Measurements from ENCODE around the gene NACA2. TPM values are rescaled to one million over a fixed set of nuclear protein-coding genes. Genes with fewer than 3 reads are reported as not detected.
"Not testable (repeated sequence)": the region's sequence is repeated elsewhere in the genome, so short reads cannot be mapped to it uniquely, and the experiment has no call there.

The NACA2 gene
- total RNA-seq, 3 donors from 2014 or later, result not detected

- Histone ChIP-seq H3K27me3 (peaks cover 0 to 8% of the 10 kb centered on the region in 2 donors), H3K36me3 (no peaks in the 10 kb centered on the region), H3K27ac (no peak overlapping the region), H3K9me3 (no peaks in the 10 kb centered on the region), H3K4me3 (no peak overlapping the region), H3K4me1 (no peaks in the 10 kb centered on the region)
- no peak for DNase-seq (ENCODE audit: low spot score in 2 of 2)
- intact Hi-C loops (cut with DNase I; ENCODE audit: low total_unique reads), result no loop called here
- no peak for TF ChIP-seq POLR2A (IDR thresholded peaks at IDR 0.05)
- TF ChIP-seq, protein P1, sequence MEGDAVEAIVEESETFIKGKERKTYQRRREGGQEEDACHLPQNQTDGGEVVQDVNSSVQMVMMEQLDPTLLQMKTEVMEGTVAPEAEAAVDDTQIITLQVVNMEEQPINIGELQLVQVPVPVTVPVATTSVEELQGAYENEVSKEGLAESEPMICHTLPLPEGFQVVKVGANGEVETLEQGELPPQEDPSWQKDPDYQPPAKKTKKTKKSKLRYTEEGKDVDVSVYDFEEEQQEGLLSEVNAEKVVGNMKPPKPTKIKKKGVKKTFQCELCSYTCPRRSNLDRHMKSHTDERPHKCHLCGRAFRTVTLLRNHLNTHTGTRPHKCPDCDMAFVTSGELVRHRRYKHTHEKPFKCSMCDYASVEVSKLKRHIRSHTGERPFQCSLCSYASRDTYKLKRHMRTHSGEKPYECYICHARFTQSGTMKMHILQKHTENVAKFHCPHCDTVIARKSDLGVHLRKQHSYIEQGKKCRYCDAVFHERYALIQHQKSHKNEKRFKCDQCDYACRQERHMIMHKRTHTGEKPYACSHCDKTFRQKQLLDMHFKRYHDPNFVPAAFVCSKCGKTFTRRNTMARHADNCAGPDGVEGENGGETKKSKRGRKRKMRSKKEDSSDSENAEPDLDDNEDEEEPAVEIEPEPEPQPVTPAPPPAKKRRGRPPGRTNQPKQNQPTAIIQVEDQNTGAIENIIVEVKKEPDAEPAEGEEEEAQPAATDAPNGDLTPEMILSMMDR (IDR thresholded peaks at IDR 0.05), result no peak
- TF ChIP-seq POLR2AphosphoS5 (IDR thresholded peaks at IDR 0.05), result no peak
Measured at GRCh38 chr17:61561354-61561753, 29.7 kb downstream of the NACA2 start.

DNA sequence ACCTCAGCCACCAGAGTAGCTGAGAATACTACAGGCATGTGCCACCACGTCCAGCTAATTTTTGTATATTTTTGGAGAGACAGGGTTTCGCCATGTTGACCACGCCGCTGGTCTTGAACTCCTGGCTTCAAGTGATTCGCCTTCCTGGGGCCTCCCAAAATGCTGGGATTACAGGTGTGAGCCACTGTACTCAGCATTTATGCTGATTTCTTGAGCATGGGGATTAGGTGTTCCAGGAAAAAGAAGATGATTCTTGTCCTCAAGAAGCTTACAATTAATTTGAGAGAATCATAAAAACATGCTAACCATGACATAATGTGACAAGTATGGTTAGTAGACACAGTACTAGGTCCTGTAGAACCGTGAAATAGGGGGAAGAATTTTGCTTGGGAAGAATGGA is 30.9 kb downstream of the NACA2 start:
- Histone ChIP-seq H3K4me1 (no peaks in the 10 kb centered on the region), H3K9me3 (no peaks in the 10 kb centered on the region), H3K36me3 (no peaks in the 10 kb centered on the region), H3K27me3 (peaks cover 0 to 8% of the 10 kb centered on the region in 2 donors), H3K27ac (no peak overlapping the region), H3K4me3 (no peak overlapping the region)
- TF ChIP-seq, protein P1 (IDR thresholded peaks at IDR 0.05), result no peak
- TF ChIP-seq POLR2A (IDR thresholded peaks at IDR 0.05) (no peak), POLR2AphosphoS5 (IDR thresholded peaks at IDR 0.05) (no peak)
- intact Hi-C loops (cut with DNase I; ENCODE audit: low total_unique reads), result no loop called here
- no peak for DNase-seq (ENCODE audit: low spot score in 2 of 2)

DNA sequence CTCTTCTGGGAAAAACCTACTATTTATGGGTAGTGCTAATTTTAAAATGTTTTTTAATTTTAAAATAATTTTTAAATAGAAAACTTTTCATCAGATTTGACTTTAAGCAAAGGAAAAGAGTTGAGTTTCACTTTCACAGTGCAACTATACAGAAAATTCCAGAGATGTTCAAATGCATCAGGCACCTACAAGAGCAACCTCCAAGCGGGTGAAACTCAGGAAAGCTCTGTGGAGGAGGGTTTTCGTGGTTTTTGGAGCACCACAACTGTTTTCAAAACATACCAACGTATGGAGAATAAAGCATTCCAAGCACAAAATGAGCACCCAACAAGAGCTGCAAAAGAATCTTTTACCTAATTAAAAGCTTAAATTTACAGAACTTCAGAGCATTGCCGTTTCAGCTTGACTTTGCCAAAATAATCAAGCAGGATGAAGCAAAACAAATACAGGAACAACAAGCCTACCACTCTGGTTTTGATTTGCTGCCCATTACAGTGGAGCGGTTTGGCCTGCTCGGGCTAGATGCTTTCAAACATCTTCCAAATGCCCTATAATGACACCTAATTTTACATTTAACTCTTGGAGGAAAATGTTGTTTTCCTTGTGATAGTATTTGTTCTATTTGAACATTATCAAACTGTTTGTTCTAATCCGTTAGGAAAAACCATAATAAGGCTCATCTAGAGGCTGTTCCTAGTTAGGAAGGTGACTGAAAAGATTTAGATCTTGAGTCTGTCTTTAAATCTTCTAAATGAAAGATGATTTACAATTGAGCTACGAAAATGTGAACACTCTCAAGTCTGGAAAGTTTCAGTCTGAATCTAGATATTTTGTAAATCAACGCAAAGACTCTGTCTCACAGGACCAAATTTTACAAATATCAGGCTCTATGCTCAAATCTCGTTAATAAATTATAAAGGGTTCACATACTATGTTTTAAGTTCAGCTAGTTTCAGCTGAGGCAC is 34.5 kb downstream of the NACA2 start:
- Histone ChIP-seq H3K4me1 (no peaks in the 10 kb centered on the region), H3K4me3 (no peak overlapping the region), H3K27ac (no peak overlapping the region), H3K27me3 (peaks cover 0 to 4% of the 10 kb centered on the region in 2 donors), H3K9me3 (no peaks in the 10 kb centered on the region), H3K36me3 (no peaks in the 10 kb centered on the region)
- TF ChIP-seq POLR2AphosphoS5 (IDR thresholded peaks at IDR 0.05) (no peak), POLR2A (IDR thresholded peaks at IDR 0.05) (no peak)
- TF ChIP-seq, protein P1 (IDR thresholded peaks at IDR 0.05), result no peak
- intact Hi-C loops (cut with DNase I; ENCODE audit: low total_unique reads), result no loop called here
- DNase-seq (ENCODE audit: low spot score in 2 of 2), result no peak

DNA sequence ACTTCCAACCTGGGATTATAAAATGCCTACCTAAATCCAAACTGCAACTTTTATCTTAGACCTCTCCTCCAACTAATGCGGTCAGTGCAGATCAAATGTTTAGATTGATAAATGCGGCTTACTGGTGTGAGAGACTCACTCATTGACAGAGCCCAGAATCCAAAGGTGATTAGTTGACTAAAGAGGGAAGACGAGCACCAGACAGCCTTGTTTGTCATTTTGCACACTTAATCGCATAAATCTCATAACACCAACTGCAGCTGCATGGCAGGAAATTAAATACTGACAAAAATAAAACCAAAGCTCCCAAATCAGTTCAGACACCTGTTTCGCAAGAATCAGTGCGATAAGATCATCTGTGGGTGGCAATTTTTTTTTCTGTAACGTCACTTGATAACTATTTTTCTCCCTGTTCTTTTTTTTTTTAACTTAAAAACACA is 35.9 kb downstream of the NACA2 start:
- no peak overlapping the region for H3K27ac ChIP-seq
- no peaks in the 10 kb centered on the region for H3K4me1 ChIP-seq
- no peak overlapping the region for H3K4me3 ChIP-seq
- DNase-seq (ENCODE audit: low spot score in 2 of 2), result no peak
- TF ChIP-seq POLR2A (IDR thresholded peaks at IDR 0.05) (no peak), POLR2AphosphoS5 (IDR thresholded peaks at IDR 0.05) (no peak)
- TF ChIP-seq, protein P1 (IDR thresholded peaks at IDR 0.05), result no peak
- no peaks in the 10 kb centered on the region for H3K9me3 ChIP-seq
- H3K36me3 ChIP-seq, result no peaks in the 10 kb centered on the region
- intact Hi-C loops (cut with DNase I; ENCODE audit: low total_unique reads), result no loop called here
- peaks cover 0 to 2% of the 10 kb centered on the region in 2 donors for H3K27me3 ChIP-seq

DNA sequence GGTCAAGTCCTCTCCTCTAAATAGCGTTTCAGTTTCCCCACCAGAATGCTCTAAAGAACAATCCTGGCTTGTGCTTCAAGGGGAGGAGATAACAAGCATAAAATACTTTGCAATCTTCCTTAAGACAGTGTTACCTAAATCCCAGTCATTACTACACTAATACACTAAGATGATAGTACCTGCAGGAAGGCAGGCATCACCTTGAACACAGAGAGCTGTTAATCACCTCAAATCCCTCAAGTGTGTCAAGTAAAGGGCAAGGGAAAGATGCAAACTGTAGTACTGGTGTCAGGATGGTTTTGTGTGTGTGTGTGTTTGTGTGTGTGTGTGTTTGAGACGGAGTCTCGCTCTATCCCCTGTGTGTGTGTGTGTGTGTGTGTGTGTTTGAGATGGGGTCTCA is 36.8 kb downstream of the NACA2 start:
- DNase-seq (ENCODE audit: low spot score in 2 of 2), result no peak
- no peaks in the 10 kb centered on the region for H3K36me3 ChIP-seq
- H3K27me3 ChIP-seq, result peaks cover 0 to 2% of the 10 kb centered on the region in 2 donors
- TF ChIP-seq POLR2AphosphoS5 (IDR thresholded peaks at IDR 0.05) (no peak), POLR2A (IDR thresholded peaks at IDR 0.05) (no peak)
- TF ChIP-seq, protein P1 (IDR thresholded peaks at IDR 0.05), result no peak
- H3K9me3 ChIP-seq, result no peaks in the 10 kb centered on the region
- H3K4me3 ChIP-seq, result no peak overlapping the region
- H3K27ac ChIP-seq, result no peak overlapping the region
- H3K4me1 ChIP-seq, result no peaks in the 10 kb centered on the region
- intact Hi-C loops (cut with DNase I; ENCODE audit: low total_unique reads), result no loop called here

DNA sequence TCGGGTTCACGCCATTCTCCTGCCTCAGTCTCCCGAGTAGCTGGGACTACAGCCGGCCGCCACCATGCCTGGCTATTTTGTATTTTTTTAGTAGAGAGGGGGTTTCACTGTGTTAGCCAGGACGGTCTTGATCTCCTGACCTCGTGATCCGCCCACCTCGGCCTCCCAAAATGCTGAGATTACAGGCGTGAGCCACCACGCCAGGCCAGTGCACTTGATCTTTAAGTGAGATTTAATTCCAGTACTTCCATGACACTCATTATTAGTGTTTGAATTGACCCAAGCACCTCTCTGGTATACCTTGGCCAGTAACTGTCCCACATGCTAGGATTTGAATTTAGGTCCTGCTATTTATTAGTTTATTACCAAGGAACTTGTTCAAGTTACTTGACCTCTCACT is 38.5 kb downstream of the NACA2 start:
- DNase-seq (ENCODE audit: low spot score in 2 of 2); H3K4me1 ChIP-seq; H3K36me3 ChIP-seq; H3K27me3 ChIP-seq; H3K27ac ChIP-seq; H3K4me3 ChIP-seq; intact Hi-C loops (cut with DNase I; ENCODE audit: low total_unique reads); H3K9me3 ChIP-seq: not testable (repeated sequence)
